HG02840 (cell line): ENCODE measurements around the gene SLC39A13.

Experiments used
- ATAC-seq: cut with Tn5 transposase; IDR thresholded peaks from one replicate; pipeline ENCODE4 v1.9.1; 2021; ENCODE audit warnings: mild to moderate bottlenecking, moderate library complexity, moderate number of reproducible peaks; ENCODE audit not compliant: unreplicated experiment, low FRiP score

SLC39A13 gene

DNA sequence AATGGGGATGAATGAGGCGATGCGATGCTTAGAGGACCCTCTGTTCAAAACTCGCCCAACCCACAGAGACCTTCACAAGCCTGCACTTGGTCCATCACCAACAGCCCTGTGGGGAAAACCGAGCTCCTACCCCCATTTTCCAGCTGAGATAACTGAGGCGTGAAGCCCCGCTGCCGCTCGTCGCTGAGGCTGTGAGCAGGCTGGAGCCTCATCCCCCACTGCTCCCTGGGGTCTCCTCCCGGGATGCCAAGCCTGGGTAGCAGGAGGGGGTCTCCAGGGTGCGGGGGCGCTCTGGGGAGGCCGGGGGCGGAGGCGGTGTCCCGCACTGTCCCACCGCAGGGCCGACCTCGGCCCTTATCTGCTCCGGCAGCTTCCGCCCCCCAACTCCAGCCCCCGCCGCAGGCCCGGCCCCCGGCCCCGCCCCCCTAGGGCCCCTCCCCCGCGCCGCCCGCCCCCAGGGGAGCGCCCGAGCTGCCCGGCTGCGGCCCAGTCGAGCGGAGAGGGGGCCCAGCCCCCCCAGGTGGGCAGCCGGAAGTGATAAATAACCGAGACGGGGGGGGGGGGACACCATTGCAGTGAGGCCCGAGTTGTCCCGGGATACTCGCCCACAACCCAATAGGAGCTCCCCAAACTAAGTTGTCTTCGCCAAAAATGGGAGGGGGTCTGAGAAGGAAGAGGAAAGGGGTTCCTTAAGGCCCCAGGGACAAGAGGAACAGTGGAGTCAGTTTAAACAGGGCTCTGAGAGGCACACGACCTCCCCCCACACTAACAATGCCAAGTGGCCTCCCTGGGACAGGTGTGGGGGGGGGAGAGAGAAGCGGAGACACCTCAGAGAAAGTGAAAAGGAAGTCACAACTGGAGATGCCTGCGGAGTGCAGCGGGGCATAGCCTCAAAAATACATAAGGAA, 8.3 kb upstream of the SLC39A13 start:
- peak; percentile 49 for ATAC-seq

DNA sequence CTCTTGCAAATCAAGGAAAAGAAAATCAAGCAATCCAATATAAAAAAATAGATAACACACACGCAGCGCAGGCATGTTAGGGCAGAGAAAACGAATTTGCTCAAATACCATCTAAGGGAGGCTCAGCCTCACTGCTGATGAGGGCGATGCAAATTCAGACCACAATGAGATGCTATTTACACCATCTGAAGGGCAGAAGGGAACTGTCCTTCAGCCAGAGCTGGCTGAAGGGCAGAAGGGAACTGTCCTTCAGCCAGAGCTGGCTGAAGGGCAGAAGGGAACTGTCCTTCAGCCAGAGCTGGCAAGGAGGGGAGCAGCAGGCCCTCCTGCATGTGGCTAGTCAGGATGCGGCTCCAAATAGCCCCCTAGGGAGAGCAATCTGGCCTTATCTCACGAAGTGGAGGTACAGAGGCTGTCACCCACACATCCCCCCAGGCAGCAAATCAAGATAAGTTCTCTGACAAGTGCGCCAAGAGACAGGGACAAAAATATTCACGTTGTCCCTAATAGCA, 7.6 kb upstream of the SLC39A13 start:
- ATAC-seq, result peak; percentile 65

DNA sequence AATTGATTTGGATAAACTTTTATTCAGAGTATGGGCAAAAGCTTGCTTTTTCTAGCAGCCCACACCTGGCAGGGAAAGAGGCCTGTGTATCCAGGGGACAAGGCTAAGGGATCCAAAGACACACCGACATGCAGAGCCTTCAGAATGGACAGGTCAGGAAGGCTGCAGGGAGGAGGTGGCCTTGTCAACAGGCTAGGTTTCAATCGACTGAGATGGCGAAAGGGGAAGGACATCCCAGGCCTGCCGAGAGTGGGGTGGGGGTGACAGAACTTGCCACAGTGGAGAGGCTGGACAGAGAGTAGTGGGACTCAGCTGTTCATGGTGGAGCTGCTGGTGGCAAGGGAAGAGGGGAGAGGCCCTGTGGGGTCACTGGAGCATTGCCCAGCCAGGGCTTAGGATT, 5.3 kb upstream of the SLC39A13 start:
- no peak for ATAC-seq

DNA sequence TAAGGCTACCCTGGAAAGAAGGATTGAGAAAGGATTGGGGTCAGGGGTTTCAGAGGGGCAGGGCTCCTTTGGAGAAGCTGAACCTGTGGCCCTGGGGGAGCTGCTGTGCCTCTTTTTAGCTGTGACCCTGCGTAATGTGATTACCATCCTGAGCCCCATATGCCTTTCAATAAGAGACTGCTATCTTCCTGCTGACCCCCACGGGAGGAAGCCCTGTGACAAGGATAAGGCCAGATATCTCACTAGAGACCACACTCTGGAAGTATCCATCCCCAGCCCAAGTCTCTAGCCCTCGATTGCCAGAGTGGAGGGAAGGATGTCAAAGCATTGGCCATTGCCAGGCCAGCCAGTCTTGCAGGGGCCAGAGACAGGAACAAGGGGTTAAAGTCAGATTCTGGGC, 4.8 kb upstream of the SLC39A13 start:
- ATAC-seq, result no peak

DNA sequence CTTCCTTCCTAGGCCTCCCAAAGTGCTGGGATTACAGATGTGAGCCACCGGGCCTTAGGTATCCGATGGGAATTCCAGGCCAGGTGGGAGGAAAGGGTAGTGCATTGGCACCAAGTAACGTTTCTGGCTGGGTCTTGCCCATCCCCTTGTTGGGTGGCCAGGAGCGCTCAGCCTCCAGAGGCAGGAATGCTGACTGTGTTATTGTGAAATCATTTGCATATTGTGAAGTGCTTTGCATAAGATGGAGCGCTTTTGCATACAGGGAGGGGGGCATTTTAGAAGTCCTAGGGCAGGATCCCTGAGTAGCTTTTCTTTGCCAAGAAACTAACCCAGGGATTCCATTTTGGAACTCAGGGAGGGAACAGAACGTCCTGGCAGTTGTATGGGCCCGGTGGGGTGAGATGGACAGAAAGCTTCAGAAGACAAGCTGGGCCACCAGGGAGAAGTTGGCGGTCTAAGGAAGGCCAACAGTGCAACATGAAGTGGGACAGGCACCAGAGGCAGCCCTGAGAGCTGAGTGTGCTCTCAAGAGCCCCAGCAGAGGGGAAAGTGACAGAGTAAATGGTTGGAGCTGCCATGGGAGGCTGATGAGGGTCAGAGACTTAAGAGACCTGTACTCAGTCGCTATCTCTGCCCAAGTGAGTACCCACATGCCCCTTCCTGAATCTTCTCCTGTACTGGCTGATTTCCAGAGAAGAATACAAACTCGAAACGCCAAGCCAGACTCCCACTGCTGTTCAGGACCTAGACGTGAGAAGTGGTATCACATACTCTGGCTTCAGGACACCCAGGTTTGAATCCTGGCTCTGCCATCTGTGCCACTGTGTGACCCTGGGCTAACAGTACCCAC, 1.3 kb upstream of the SLC39A13 start:
- ATAC-seq, result no peak

DNA sequence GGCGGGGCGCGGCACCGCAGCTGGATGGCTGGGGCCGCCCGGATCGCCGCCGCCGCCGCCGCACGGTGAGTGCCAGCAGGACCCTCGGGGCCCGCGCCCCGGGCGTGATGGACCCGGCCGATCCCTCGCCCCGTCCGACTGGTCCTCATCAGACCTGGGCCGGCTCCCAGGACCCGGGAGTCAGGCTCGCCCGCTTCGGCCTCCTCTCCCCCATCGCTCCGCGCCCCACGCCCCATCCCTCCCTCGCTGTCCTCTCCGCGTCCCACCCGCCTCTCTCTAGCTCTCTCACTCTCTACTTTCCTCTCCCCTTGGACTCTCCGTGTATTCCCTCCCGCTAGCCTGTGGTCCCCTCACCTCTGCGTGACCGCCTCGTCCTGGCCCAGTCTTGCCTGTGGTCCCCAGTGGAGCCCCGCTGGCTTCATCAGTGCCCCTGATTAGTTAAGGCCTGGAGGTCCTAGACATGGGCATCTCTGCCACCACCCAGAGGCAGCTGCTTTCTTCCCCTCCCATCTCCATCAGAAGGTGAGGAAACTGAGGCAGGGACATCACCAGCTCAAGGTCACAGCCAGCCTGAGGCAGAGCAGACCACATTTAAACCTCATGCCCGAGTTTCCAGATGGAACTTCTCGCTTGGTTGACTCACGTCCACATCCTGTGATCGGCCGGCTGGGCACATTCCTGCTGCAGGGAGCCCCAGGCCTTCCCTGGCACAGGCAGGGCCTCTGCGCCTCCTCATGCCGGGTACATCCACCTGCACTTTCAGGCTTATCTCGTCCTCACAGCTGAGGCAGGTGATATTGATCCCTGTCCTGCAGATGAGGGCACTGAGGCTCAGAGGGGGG, 429 bp downstream of the SLC39A13 start:
- ATAC-seq, result no peak

DNA sequence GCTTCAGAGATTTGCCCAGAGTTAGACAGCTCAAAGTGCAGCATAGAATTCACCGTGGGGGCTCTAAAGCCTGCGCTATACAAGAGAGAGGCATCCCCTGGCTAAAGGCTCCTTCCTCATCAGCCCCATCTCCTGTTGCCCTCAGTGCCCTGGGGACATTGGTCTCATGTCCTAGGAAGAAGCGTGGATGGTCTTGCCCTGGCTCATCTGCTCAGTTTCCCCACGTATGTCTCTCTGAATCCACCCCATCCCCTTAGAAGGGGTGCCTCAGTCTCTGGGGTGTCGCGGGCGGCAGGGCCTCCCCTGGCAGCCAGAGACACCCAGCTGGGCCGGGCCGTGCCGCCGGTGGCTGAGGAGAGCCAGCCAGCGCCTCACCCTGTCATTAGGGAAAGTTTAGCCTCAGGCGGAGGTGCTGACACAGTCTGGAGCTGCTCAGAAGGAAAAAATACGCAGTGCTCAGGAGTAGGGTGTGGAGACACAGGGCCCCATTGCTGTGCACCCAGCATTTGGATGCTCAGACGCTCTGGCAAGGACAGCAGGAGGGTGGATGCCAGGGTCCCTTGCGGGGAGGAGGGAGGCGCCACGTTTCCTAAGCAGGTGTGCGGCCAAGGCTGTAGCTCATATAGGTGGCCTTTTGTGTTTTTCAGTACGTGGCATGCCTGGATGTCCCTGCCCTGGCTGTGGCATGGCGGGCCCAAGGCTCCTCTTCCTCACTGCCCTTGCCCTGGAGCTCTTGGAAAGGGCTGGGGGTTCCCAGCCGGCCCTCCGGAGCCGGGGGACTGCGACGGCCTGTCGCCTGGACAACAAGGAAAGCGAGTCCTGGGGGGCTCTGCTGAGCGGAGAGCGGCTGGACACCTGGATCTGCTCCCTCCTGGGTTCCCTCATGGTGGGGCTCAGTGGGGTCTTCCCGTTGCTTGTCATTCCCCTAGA, 1.3 kb downstream of the SLC39A13 start:
- ATAC-seq, result no peak

DNA sequence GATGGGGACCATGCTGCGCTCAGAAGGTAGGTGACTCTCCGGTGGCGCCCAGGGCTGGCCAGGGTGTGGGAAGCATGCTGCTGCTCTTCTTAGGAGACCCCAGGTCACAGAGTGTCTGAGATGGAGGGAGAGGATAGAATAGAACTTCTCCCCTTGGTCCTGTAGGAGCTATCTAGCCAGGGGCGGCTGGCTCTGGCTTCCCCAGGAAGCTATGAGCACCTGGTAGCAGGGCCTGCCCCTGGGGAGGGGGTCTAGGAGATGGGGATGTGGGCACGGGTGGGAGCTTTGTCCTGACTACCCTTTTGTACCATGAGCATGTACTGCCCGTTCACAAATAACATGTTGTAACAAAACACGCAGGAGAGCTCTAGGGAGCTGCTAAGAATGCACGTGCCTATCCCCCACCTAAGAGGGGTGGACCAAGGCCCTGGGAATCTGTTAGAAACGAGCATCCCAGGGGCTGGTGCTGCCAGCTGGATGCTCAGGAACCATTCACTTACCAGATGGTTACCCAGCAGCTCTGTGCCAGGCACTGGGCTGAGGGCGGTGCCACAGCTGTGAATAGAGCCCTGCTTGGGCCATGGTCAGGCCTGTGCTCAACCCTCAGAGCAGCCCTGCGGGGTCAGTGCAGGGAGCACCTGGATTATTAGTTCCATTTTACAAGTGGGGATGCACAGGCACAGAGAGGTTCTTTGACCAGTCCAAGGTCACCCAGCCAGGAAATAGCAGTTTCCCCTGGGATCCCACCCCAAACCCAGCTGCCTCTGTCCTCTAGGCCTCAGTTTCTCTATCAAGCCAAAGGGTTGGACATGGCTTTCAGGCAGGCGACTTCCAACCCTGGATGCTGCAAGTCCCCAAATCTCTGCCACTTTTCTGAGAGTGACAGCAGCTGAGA, 2.2 kb downstream of the SLC39A13 start:
- no peak for ATAC-seq

DNA sequence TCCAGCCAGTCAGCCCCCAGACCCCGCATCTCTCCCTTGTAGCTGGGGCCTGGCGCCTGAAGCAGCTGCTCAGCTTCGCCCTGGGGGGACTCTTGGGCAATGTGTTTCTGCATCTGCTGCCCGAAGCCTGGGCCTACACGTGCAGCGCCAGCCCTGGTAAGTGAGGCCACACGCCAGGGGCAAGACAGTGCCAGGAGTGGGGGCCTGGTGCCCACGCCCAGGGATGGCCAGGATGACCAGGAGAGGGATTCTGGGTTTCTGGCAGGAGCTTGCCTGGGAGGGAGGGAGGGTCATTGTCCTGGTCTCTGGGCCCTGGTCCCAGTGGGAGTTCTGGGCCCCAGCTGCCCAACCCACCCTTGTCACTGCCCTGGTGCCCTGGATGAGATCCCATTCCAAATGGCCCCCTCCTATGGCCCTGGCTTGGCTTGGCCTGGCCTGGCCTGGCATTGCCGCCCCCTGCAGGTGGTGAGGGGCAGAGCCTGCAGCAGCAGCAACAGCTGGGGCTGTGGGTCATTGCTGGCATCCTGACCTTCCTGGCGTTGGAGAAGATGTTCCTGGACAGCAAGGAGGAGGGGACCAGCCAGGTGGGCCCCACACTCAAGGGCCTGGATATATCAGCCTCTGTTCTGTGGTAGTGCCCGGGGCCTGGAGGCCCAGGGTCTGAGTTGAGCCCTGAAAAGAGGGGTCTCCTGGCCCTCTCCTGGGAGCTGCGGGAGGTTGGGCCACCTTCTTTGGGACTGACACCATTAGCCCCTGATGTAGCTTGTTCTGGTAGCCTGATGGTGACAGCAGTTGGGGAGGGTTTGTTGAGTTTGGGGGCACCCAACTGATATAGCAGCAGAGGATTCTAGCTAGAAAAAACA, 3.7 kb downstream of the SLC39A13 start:
- no peak for ATAC-seq

DNA sequence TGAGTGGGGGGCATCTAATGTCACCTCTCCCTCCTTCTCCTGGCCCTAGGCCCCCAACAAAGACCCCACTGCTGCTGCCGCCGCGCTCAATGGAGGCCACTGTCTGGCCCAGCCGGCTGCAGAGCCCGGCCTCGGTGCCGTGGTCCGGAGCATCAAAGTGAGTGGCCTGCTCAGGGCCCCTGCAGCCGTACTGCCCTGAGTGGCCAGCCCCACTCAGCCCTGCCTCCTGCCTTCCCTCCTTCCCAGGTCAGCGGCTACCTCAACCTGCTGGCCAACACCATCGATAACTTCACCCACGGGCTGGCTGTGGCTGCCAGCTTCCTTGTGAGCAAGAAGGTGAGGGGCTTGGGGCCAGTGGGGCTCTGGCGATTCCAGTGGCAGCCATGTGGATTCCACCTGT, 5.0 kb downstream of the SLC39A13 start:
- ATAC-seq, result no peak

DNA sequence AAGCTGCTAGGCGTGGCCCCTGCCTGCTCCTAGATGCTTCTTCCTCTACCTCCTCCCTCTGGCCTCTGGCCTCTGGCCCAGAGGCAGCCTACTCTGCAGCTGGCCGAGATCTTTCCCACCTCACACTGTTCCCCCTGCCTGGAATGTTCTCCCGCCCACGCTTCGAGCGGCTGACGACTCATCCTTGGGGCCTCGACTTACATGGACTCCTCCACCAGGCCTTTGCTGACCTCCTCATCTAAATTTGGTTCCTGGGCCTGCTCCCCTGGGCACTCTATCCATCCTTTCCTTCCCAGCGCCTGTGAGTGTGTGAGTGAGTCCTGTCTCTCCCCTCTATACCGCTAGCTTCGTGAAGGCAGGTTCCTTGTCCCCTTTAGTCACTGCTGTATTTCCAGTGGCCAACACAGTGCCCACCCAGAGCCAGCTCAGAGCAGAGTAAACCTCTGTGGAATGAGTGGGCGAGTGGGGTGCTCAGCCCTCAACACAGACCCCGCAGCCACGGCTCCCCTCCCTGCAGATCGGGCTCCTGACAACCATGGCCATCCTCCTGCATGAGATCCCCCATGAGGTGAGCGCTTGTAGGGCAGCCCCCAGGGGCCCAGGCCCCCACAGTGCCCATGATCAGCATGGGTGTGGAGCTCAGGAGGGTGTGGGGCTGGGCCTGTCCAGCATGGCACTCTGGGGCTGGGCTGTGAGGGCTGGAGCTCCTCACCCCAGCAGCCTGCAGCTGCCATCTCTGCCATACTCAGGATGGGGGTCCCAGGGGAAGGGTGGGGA, 5.7 kb downstream of the SLC39A13 start:
- no peak for ATAC-seq

DNA sequence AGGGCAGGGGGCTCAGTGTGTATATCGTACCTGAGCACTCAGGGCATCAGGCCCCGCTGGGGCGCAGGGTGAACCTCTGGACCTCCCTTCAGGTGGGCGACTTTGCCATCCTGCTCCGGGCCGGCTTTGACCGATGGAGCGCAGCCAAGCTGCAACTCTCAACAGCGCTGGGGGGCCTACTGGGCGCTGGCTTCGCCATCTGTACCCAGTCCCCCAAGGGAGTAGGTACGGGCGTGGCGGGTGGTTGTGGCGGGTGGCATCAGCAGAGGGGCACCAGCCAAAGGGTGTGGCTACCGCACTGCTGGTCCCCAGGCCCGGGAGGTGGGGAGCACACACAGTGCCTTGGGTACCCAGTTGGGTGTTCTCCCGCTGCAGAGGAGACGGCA, 6.3 kb downstream of the SLC39A13 start:
- no peak for ATAC-seq

DNA sequence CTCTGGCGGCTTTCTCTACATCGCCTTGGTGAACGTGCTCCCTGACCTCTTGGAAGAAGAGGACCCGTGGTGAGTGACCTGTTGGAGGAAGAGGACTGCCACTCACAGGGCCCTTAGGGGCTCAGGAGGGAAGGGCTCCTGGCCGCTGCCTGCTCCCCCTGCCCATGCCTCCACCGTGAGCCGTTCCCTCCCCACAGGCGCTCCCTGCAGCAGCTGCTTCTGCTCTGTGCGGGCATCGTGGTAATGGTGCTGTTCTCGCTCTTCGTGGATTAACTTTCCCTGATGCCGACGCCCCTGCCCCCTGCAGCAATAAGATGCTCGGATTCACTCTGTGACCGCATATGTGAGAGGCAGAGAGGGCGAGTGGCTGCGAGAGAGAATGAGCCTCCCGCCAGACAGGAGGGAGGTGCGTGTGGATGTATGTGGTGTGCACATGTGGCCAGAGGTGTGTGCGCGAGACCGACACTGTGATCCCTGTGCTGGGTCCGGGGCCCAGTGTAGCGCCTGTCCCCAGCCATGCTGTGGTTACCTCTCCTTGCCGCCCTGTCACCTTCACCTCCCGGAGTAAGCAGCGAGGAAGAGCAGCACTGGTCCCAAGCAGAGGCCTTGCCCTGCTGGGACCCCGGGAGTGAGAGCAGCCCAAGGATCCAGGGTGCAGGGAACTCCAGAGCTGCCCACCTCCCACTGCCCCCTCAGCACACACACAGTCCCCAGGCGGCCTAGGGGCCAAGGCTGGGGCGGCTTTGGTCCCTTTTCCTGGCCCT, 6.9 kb downstream of the SLC39A13 start:
- no peak for ATAC-seq

DNA sequence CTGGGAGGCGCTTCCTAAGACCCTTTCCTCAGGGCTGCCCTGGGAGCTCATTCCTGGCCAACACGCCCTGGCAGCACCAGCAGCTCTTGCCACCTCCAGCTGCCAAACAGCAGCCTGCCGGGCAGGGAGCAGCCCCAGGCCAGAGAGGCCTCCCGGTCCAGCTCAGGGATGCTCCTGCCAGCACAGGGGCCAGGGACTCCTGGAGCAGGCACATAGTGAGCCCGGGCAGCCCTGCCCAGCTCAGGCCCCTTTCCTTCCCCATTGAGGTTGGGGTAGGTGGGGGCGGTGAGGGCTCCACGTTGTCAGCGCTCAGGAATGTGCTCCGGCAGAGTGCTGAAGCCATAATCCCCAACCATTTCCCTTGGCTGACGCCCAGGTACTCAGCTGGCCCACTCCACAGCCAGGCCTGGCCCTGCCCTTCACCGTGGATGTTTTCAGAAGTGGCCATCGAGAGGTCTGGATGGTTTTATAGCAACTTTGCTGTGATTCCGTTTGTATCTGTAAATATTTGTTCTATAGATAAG, 7.6 kb downstream of the SLC39A13 start:
- ATAC-seq, result no peak

DNA sequence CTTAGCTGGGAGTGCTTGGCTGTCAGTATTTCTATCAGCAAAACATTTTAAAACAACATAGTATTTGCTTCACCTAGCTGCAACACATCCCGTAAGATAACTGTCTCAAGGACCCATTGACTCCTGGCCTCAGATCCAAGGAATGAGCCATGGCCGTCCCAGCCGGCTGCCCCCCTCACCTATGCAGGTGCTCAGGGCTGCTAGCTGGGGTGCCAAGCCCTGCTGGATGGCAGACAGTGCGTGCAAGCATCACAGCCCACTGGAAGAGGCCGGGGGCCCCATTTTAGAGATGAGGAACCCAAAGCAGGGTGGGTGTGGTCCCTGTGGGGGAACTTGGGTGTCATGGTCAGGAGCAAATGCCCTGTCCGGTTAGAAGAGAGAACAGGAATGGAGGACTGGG, 9.3 kb downstream of the SLC39A13 start:
- no peak for ATAC-seq
